Measurements from ENCODE around the gene GAB1.

The GAB1 gene

GRCh38 chr4:143417679-143418403, 81.2 kb downstream of the GAB1 start:
- no peak for DNase-seq (ENCODE audit: low read depth)

GRCh38 chr4:143420227-143420626, 83.6 kb downstream of the GAB1 start:
- DNase-seq (ENCODE audit: low read depth): no peak

- no peak for DNase-seq (ENCODE audit: low read depth)
These were observed 84.9 kb downstream of the GAB1 start for GRCh38 chr4:143421609-143422008.

GRCh38 chr4:143424276-143424675, 87.6 kb downstream of the GAB1 start:
- no peak for DNase-seq (ENCODE audit: low read depth)

- DNase-seq (ENCODE audit: low read depth): no peak
These were observed 95.0 kb downstream of the GAB1 start for GRCh38 chr4:143431526-143432257.

GRCh38 chr4:143432258-143432591, 95.5 kb downstream of the GAB1 start:
- DNase-seq (ENCODE audit: low read depth): no peak

- DNase-seq (ENCODE audit: low read depth): no peak
These were observed 96.6 kb downstream of the GAB1 start for GRCh38 chr4:143433231-143433630.

GRCh38 chr4:143435955-143436354, 99.3 kb downstream of the GAB1 start:
- DNase-seq (ENCODE audit: low read depth): no peak

GRCh38 chr4:143437476-143437875, 100.8 kb downstream of the GAB1 start:
- no peak for DNase-seq (ENCODE audit: low read depth)

GRCh38 chr4:143437937-143438336, 101.3 kb downstream of the GAB1 start:
- DNase-seq (ENCODE audit: low read depth): no peak

- no peak for DNase-seq (ENCODE audit: low read depth)
These were observed 102.0 kb downstream of the GAB1 start for GRCh38 chr4:143438710-143439109.

GRCh38 chr4:143441109-143441508, 104.4 kb downstream of the GAB1 start:
- DNase-seq (ENCODE audit: low read depth): no peak

GRCh38 chr4:143441678-143442077, 105.0 kb downstream of the GAB1 start:
- DNase-seq (ENCODE audit: low read depth): no peak

- DNase-seq (ENCODE audit: low read depth): no peak
These were observed 107.1 kb downstream of the GAB1 start for GRCh38 chr4:143443728-143444127.

GRCh38 chr4:143451186-143451585, 114.5 kb downstream of the GAB1 start:
- DNase-seq (ENCODE audit: low read depth): no peak

GRCh38 chr4:143455211-143455610, 118.5 kb downstream of the GAB1 start:
- DNase-seq (ENCODE audit: low read depth): no peak

- DNase-seq (ENCODE audit: low read depth): no peak
These were observed 122.3 kb downstream of the GAB1 start for GRCh38 chr4:143458966-143459365.

GRCh38 chr4:143473334-143474126, 136.9 kb downstream of the GAB1 start:
- DNase-seq (ENCODE audit: low read depth): no peak

- DNase-seq (ENCODE audit: low read depth): no peak
These were observed 140.8 kb downstream of the GAB1 start for GRCh38 chr4:143477487-143477886.

GRCh38 chr4:143481361-143481760, 144.7 kb downstream of the GAB1 start:
- DNase-seq (ENCODE audit: low read depth): no peak

- DNase-seq (ENCODE audit: low read depth): no peak
These were observed 146.2 kb downstream of the GAB1 start for GRCh38 chr4:143482840-143483239.

GRCh38 chr4:143486314-143486713, 149.6 kb downstream of the GAB1 start:
- no peak for DNase-seq (ENCODE audit: low read depth)

- no peak for DNase-seq (ENCODE audit: low read depth)
These were observed 152.0 kb downstream of the GAB1 start for GRCh38 chr4:143488687-143489086.
